ENCODE results near the gene GNAO1. TPM values are rescaled to one million over a fixed set of nuclear protein-coding genes. Genes with fewer than 3 reads are reported as not detected.

The GNAO1 gene
- total RNA-seq, 1 experiment from 2014 or later, result not detected

- Histone ChIP-seq H3K4me3 (ENCODE audit: low read depth, low read length, poor library complexity, severe bottlenecking) (no peak overlapping the region), H3K36me3 (ENCODE audit: insufficient read depth, low read length, poor library complexity, severe bottlenecking) (no peaks in the 10 kb centered on the region), H3K27me3 (replicated peaks; ENCODE audit: insufficient read depth, low read depth, low read length, poor library complexity) (peaks cover 20% of the 10 kb centered on the region), H3K4me1 (ENCODE audit: insufficient read depth, low read length, poor library complexity, severe bottlenecking) (no peaks in the 10 kb centered on the region), H3K27ac (ENCODE audit: low read depth, low read length, poor library complexity, severe bottlenecking) (no peak overlapping the region), H3K9me3 (ENCODE audit: low read depth, low read length, poor library complexity, severe bottlenecking) (no peaks in the 10 kb centered on the region)
- CTCF ChIA-PET, result no interaction called here
- BruUV-seq (replicated peaks), result no TSS peak
- POLR2A ChIA-PET (ENCODE audit: low non-redundant PET), result no interaction called here
- DNase-seq (ENCODE audit: low spot score), result no peak
- TF ChIP-seq CTCF (conservative IDR thresholded peaks at IDR 0.05; ENCODE audit: low read depth, low read length) (no peak), EZH2 (IDR thresholded peaks at IDR 0.05; ENCODE audit: borderline replicate concordance, low read depth, low read length, poor library complexity, severe bottlenecking) (no peak)
- intact Hi-C loops (cut with micrococcal nuclease; ENCODE audit: unreplicated experiment), result no loop called here
Measured at GRCh38 chr16:56181401-56181800, 9.9 kb upstream of the GNAO1 start.

- BruUV-seq (replicated peaks), result no TSS peak
Measured at GRCh38 chr16:56183266-56183665, 8.0 kb upstream of the GNAO1 start.

GRCh38 chr16:56190048-56190676 is 1.1 kb upstream of the GNAO1 start:
- POLR2A ChIA-PET (ENCODE audit: low non-redundant PET), result no interaction called here
- H3K4me1 ChIP-seq (ENCODE audit: insufficient read depth, low read length, poor library complexity, severe bottlenecking), result peaks cover 12% of the 10 kb centered on the region
- no peaks in the 10 kb centered on the region for H3K36me3 ChIP-seq (ENCODE audit: insufficient read depth, low read length, poor library complexity, severe bottlenecking)
- H3K4me3 ChIP-seq (ENCODE audit: low read depth, low read length, poor library complexity, severe bottlenecking), result peak overlapping the region; percentile 44
- BruUV-seq (replicated peaks), result no TSS peak
- no peak overlapping the region for H3K27ac ChIP-seq (ENCODE audit: low read depth, low read length, poor library complexity, severe bottlenecking)
- CTCF ChIA-PET, result no interaction called here
- no peak for DNase-seq (ENCODE audit: low spot score)
- intact Hi-C loops (cut with micrococcal nuclease; ENCODE audit: unreplicated experiment), result no loop called here
- TF ChIP-seq CTCF (conservative IDR thresholded peaks at IDR 0.05; ENCODE audit: low read depth, low read length) (no peak), EZH2 (IDR thresholded peaks at IDR 0.05; ENCODE audit: borderline replicate concordance, low read depth, low read length, poor library complexity, severe bottlenecking) (peak; percentile 96)
- H3K27me3 ChIP-seq (replicated peaks; ENCODE audit: insufficient read depth, low read depth, low read length, poor library complexity), result peaks cover 95% of the 10 kb centered on the region
- H3K9me3 ChIP-seq (ENCODE audit: low read depth, low read length, poor library complexity, severe bottlenecking), result no peaks in the 10 kb centered on the region

More at GRCh38 chr16:56183266-56183665, 8.0 kb upstream of the GNAO1 start:
- Histone ChIP-seq H3K27me3 (replicated peaks; ENCODE audit: insufficient read depth, low read depth, low read length, poor library complexity) (peaks cover 37% of the 10 kb centered on the region), H3K4me1 (ENCODE audit: insufficient read depth, low read length, poor library complexity, severe bottlenecking) (no peaks in the 10 kb centered on the region), H3K4me3 (ENCODE audit: low read depth, low read length, poor library complexity, severe bottlenecking) (no peak overlapping the region), H3K9me3 (ENCODE audit: low read depth, low read length, poor library complexity, severe bottlenecking) (no peaks in the 10 kb centered on the region), H3K27ac (ENCODE audit: low read depth, low read length, poor library complexity, severe bottlenecking) (no peak overlapping the region), H3K36me3 (ENCODE audit: insufficient read depth, low read length, poor library complexity, severe bottlenecking) (no peaks in the 10 kb centered on the region)
- TF ChIP-seq CTCF (conservative IDR thresholded peaks at IDR 0.05; ENCODE audit: low read depth, low read length) (no peak), EZH2 (IDR thresholded peaks at IDR 0.05; ENCODE audit: borderline replicate concordance, low read depth, low read length, poor library complexity, severe bottlenecking) (no peak)
- intact Hi-C loops (cut with micrococcal nuclease; ENCODE audit: unreplicated experiment), result no loop called here
- ChIA-PET CTCF (no interaction called here), POLR2A (ENCODE audit: low non-redundant PET) (no interaction called here)
- no peak for DNase-seq (ENCODE audit: low spot score)
